PC-3 (cell line): ENCODE data around the gene PRKCE. TPM values are rescaled to one million over a fixed set of nuclear protein-coding genes. Genes with fewer than 3 reads are reported as not detected.
A peak's percentile ranks its signal among the peaks of the same experiment; 100 is the strongest.

Experiments
- ATAC-seq: fragments of 200-7000 bp; cut with Tn5 transposase; 2 replicates; pipeline ENCODE4 v1.9.1; 2020; ENCODE audit warnings: mild to moderate bottlenecking, moderate library complexity
- BruUV-seq: library from RNA; stranded (reverse); fragments of 400-500 nt; replicated peaks from 2 replicates; lab custom pipeline; 2021; lab: Mats Ljungman, UMichigan
- CTCF ChIA-PET: fragments of 300-600 bp; sonication (Branson Sonifier 250); formaldehyde crosslinking; loops from one replicate; lab custom pipeline; 2022; ENCODE audit warnings: antibody characterized with exemption; lab: Charles Lee
- POLR2A ChIA-PET: fragments of 300-600 bp; sonication (Branson Sonifier 250); formaldehyde crosslinking; loops from one replicate; lab custom pipeline; 2022; ENCODE audit warnings: antibody characterized with exemption; ENCODE audit not compliant: unreplicated experiment; lab: Charles Lee
- DNase-seq: peaks from one replicate; pipeline ENCODE4 v3.0.0-alpha.2; 2015
- H2AFZ ChIP-seq: fragments of 300-600 bp; sonication (generic); 2 replicates; pipeline ENCODE4 v1.6.0; 2016; ENCODE audit warnings: antibody characterized with exemption, low read length
- H3F3A ChIP-seq: fragments of 300-600 bp; sonication (generic); one replicate; pipeline ENCODE4 v1.6.0; 2017; ENCODE audit warnings: antibody characterized with exemption, low read length, control low read depth, mild to moderate bottlenecking; ENCODE audit not compliant: unreplicated experiment
- H3K27ac ChIP-seq: fragments of 300-600 bp; sonication (generic); 2 replicates; pipeline ENCODE4 v1.5.1; 2016; ENCODE audit warnings: mild to moderate bottlenecking, low read length
- H3K27me3 ChIP-seq: fragments of 300-600 bp; sonication (generic); 2 replicates; pipeline ENCODE4 v1.6.1; 2016; ENCODE audit warnings: low read length, mixed read lengths
- H3K36me3 ChIP-seq: fragments of 300-600 bp; sonication (generic); 2 replicates; pipeline ENCODE4 v1.6.1; 2016; ENCODE audit warnings: low read depth, mixed run types, low read length, mixed read lengths
- H3K4me1 ChIP-seq: fragments of 300-600 bp; sonication (generic); 2 replicates; pipeline ENCODE4 v1.5.1; 2016; ENCODE audit warnings: low read length; ENCODE audit not compliant: insufficient read depth
- H3K4me2 ChIP-seq: fragments of 300-600 bp; sonication (generic); 2 replicates; pipeline ENCODE4 v1.6.0; 2016; ENCODE audit warnings: low read length
- H3K4me3 ChIP-seq: fragments of 300-600 bp; sonication (generic); 2 replicates; pipeline ENCODE4 v1.5.1; 2016; ENCODE audit warnings: mild to moderate bottlenecking, low read length, mixed read lengths
- H3K79me2 ChIP-seq: fragments of 300-600 bp; sonication (generic); 2 replicates; pipeline ENCODE4 v1.6.1; 2017; ENCODE audit warnings: low read length, mixed read lengths
- H3K9ac ChIP-seq: fragments of 300-600 bp; sonication (generic); 2 replicates; pipeline ENCODE4 v1.6.0; 2016; ENCODE audit warnings: mild to moderate bottlenecking, low read length
- H3K9me2 ChIP-seq: fragments of 300-600 bp; sonication (generic); replicated peaks from 2 replicates; pipeline ENCODE4 v1.6.1; 2016; ENCODE audit warnings: mixed run types, low read length, mixed read lengths
- H3K9me3 ChIP-seq: fragments of 300-600 bp; sonication (generic); 2 replicates; pipeline ENCODE4 v1.6.1; 2016; ENCODE audit warnings: low read length, mixed read lengths
- H4K20me1 ChIP-seq: fragments of 300-600 bp; sonication (generic); 2 replicates; pipeline ENCODE4 v1.6.1; 2016; ENCODE audit warnings: low read length, mixed read lengths
- CTCF ChIP-seq: fragments of 300-600 bp; sonication (generic); conservative IDR thresholded peaks from 2 replicates; pipeline ENCODE4 v1.5.1; 2017; ENCODE audit warnings: antibody characterized with exemption, low read depth, mild to moderate bottlenecking, low read length
- EZH2 ChIP-seq: fragments of 300-600 bp; sonication (generic); IDR thresholded peaks from one replicate; pipeline ENCODE4 v1.6.1; 2017; ENCODE audit warnings: antibody characterized with exemption, mild to moderate bottlenecking, low read length; ENCODE audit not compliant: unreplicated experiment
- EZH2phosphoT487 ChIP-seq: fragments of 300-600 bp; sonication (generic); IDR thresholded peaks from 2 replicates; pipeline ENCODE4 v1.6.1; 2018; ENCODE audit warnings: mild to moderate bottlenecking, antibody characterized with exemption, low read length, borderline replicate concordance
- intact Hi-C: fragments of 100-400 bp; cut with micrococcal nuclease; formaldehyde crosslinking; loops from 2 replicates; pipeline ENCODE4 v1.9.0; 2023
- total RNA-seq: library from RNA; depleted of rRNA; stranded (reverse); fragments of >200 nt; gene quantifications from 2 replicates; pipeline ENCODE4 v1.2.3, GENCODE V29; 2014

PRKCE gene
- total RNA-seq, 1 experiment from 2014 or later = 7.0 TPM

GRCh38 chr2:45672138-45672537 lies 20.7 kb downstream of the PRKCE start:
- no peak for TF ChIP-seq EZH2phosphoT487
- TF ChIP-seq CTCF = no peak
- no peak for TF ChIP-seq EZH2
- ATAC-seq = no peak

GRCh38 chr2:45674035-45674816 lies 22.8 kb downstream of the PRKCE start:
- TF ChIP-seq CTCF = no peak
- TF ChIP-seq EZH2 = no peak
- no peak for TF ChIP-seq EZH2phosphoT487
- H3F3A ChIP-seq = no peaks in the 10 kb centered on the region
- H3K9me2 ChIP-seq = no peaks in the 10 kb centered on the region
- H3K36me3 ChIP-seq = no peaks in the 10 kb centered on the region
- DNase-seq (peak; percentile 16), ATAC-seq (no peak)
- POLR2A ChIA-PET = no interaction called here
- H2AFZ ChIP-seq = 0 out of 2 replicates have a peak overlapping the region, but pooled peaks have one; percentile 8
- no peak overlapping the region for H3K4me3 ChIP-seq
- H4K20me1 ChIP-seq = no peaks in the 10 kb centered on the region
- CTCF ChIA-PET = no interaction called here
- no peaks in the 10 kb centered on the region for H3K27me3 ChIP-seq
- BruUV-seq = no TSS peak
- peak overlapping the region; percentile 69 for H3K4me2 ChIP-seq
- H3K79me2 ChIP-seq = peaks cover 32% of the 10 kb centered on the region
- peak overlapping the region; percentile 37; the same call in 1 of the 2 replicates for H3K9ac ChIP-seq
- peaks cover 40% of the 10 kb centered on the region for H3K4me1 ChIP-seq
- intact Hi-C loops = no loop called here
- no peaks in the 10 kb centered on the region for H3K9me3 ChIP-seq
- peak overlapping the region; percentile 88 for H3K27ac ChIP-seq

More at GRCh38 chr2:45672138-45672537, 20.7 kb downstream of the PRKCE start:
- ChIA-PET POLR2A (no interaction called here), CTCF (no interaction called here)
- H3K4me1 ChIP-seq = peaks cover 40% of the 10 kb centered on the region
- H3K36me3 ChIP-seq = no peaks in the 10 kb centered on the region
- no peak overlapping the region for H3K27ac ChIP-seq
- H2AFZ ChIP-seq = no peak overlapping the region
- H3K27me3 ChIP-seq = no peaks in the 10 kb centered on the region
- BruUV-seq = no TSS peak
- intact Hi-C loops = no loop called here
- H3K9me3 ChIP-seq = no peaks in the 10 kb centered on the region
- no peak overlapping the region for H3K4me2 ChIP-seq
- no peaks in the 10 kb centered on the region for H3K9me2 ChIP-seq
- H3K4me3 ChIP-seq = no peak overlapping the region
- peaks cover 24% of the 10 kb centered on the region for H3K79me2 ChIP-seq
- no peaks in the 10 kb centered on the region for H3F3A ChIP-seq
- no peak for DNase-seq
- no peaks in the 10 kb centered on the region for H4K20me1 ChIP-seq
- no peak overlapping the region for H3K9ac ChIP-seq

GRCh38 chr2:45675263-45675812 lies 23.9 kb downstream of the PRKCE start:
- ChIA-PET POLR2A (no interaction called here), CTCF (no interaction called here)
- no peaks in the 10 kb centered on the region for H3K9me3 ChIP-seq
- H4K20me1 ChIP-seq = no peaks in the 10 kb centered on the region
- H3K9ac ChIP-seq = peak overlapping the region; percentile 44
- intact Hi-C loops = no loop called here
- no peaks in the 10 kb centered on the region for H3F3A ChIP-seq
- BruUV-seq = no TSS peak
- peak; percentile 76 for ATAC-seq
- no peaks in the 10 kb centered on the region for H3K36me3 ChIP-seq
- peaks cover 32% of the 10 kb centered on the region for H3K79me2 ChIP-seq
- peak overlapping the region; percentile 88 for H3K27ac ChIP-seq
- peaks cover 36% of the 10 kb centered on the region for H3K4me1 ChIP-seq
- H3K27me3 ChIP-seq = no peaks in the 10 kb centered on the region
- H2AFZ ChIP-seq = peak overlapping the region; percentile 23; the same call in 1 of the 2 replicates
- H3K9me2 ChIP-seq = no peaks in the 10 kb centered on the region
- TF ChIP-seq CTCF (no peak), EZH2 (no peak), EZH2phosphoT487 (no peak)
- H3K4me3 ChIP-seq = peak overlapping the region; percentile 27; the same call in 1 of the 2 replicates
- peak overlapping the region; percentile 69 for H3K4me2 ChIP-seq
- peak; percentile 95 for DNase-seq
